DMS153 (cell line): ENCODE data around the gene ROCK2.
"Not testable (repeated sequence)": the region's sequence is repeated elsewhere in the genome, so short reads cannot be mapped to it uniquely, and the experiment has no call there.

Experiments
- DNase-seq: peaks from one replicate; lab custom pipeline; 2025; lab: John Stamatoyannopoulos, UW

Gene ROCK2

GRCh38 chr2:11340717-11341116 is 3.7 kb downstream of the ROCK2 start:
- no peak for DNase-seq

GRCh38 chr2:11339508-11340083 is 4.8 kb downstream of the ROCK2 start:
- no peak for DNase-seq

- no peak for DNase-seq
These were observed 5.9 kb downstream of the ROCK2 start for GRCh38 chr2:11338580-11338979.

GRCh38 chr2:11337909-11338308 is 6.5 kb downstream of the ROCK2 start:
- DNase-seq, result no peak

- DNase-seq, result no peak
These were observed 8.2 kb downstream of the ROCK2 start for GRCh38 chr2:11336189-11336588.

- no peak for DNase-seq
These were observed 10.8 kb downstream of the ROCK2 start for GRCh38 chr2:11333427-11334183.

GRCh38 chr2:11332596-11332995 is 11.8 kb downstream of the ROCK2 start:
- no peak for DNase-seq

GRCh38 chr2:11330457-11331142 is 13.8 kb downstream of the ROCK2 start:
- DNase-seq, result no peak

GRCh38 chr2:11329776-11330175 is 14.7 kb downstream of the ROCK2 start:
- no peak for DNase-seq

GRCh38 chr2:11328522-11328921 is 15.9 kb downstream of the ROCK2 start:
- not testable (repeated sequence) for DNase-seq

GRCh38 chr2:11327871-11328270 is 16.6 kb downstream of the ROCK2 start:
- DNase-seq, result no peak

GRCh38 chr2:11326677-11327211 is 17.7 kb downstream of the ROCK2 start:
- no peak for DNase-seq

GRCh38 chr2:11325961-11326676 is 18.3 kb downstream of the ROCK2 start:
- no peak for DNase-seq

GRCh38 chr2:11321847-11322246 is 22.6 kb downstream of the ROCK2 start:
- DNase-seq, result no peak

GRCh38 chr2:11320698-11321492 is 23.5 kb downstream of the ROCK2 start:
- DNase-seq, result no peak

- no peak for DNase-seq
These were observed 24.5 kb downstream of the ROCK2 start for GRCh38 chr2:11319939-11320338.

- DNase-seq, result no peak
These were observed 29.2 kb downstream of the ROCK2 start for GRCh38 chr2:11315074-11315705.

- no peak for DNase-seq
These were observed 29.9 kb downstream of the ROCK2 start for GRCh38 chr2:11314487-11314886.

GRCh38 chr2:11312770-11313471 is 31.5 kb downstream of the ROCK2 start:
- DNase-seq, result no peak

GRCh38 chr2:11311543-11311942 is 32.9 kb downstream of the ROCK2 start:
- no peak for DNase-seq
